ENCODE measurements around the gene HSF2BP.
"Not testable (repeated sequence)": the region's sequence is repeated elsewhere in the genome, so short reads cannot be mapped to it uniquely, and the experiment has no call there.

- TF ChIP-seq CTCF (IDR thresholded peaks at IDR 0.05; ENCODE audit: low read depth, low read length); POLR2A (IDR thresholded peaks at IDR 0.05; ENCODE audit: extremely low read depth, insufficient read length): not testable (repeated sequence)
Measured at GRCh38 chr21:43513023-43513422, 146.3 kb downstream of the HSF2BP start.

Data from NB4 (cell line).